GM23338 (cell line): ENCODE data around the gene PSMD13. TPM values are rescaled to one million over a fixed set of nuclear protein-coding genes. Genes with fewer than 3 reads are reported as not detected.

Experiments used
- ATAC-seq: fragments of 200-7000 bp; cut with Tn5 transposase; 3 replicates; pipeline ENCODE4 v1.9.1; 2020
- DNase-seq: peaks from one replicate; pipeline ENCODE4 v3.0.0-alpha.2; 2015; ENCODE audit warnings: low spot score
- H2AFZ ChIP-seq: fragments of 200-600 bp; sonication (generic); 2 replicates; pipeline ENCODE4 v1.8.0; 2016; ENCODE audit warnings: antibody characterized with exemption, mild to moderate bottlenecking, moderate library complexity
- H3F3A ChIP-seq: fragments of 200-600 bp; sonication (generic); replicated peaks from 2 replicates; pipeline ENCODE4 v1.8.0; 2017; ENCODE audit warnings: antibody characterized with exemption, mixed run types, low read depth
- H3K27ac ChIP-seq: fragments of 200-600 bp; sonication (generic); 2 replicates; pipeline ENCODE4 v1.6.1; 2016; ENCODE audit warnings: low read depth
- H3K27me3 ChIP-seq: fragments of 200-600 bp; sonication (generic); 2 replicates; pipeline ENCODE4 v1.8.0; 2016; ENCODE audit warnings: mild to moderate bottlenecking, mixed run types, moderate library complexity; ENCODE audit not compliant: insufficient read depth
- H3K36me3 ChIP-seq: fragments of 200-600 bp; sonication (generic); 2 replicates; pipeline ENCODE4 v1.8.0; 2016; ENCODE audit warnings: mild to moderate bottlenecking; ENCODE audit not compliant: insufficient read depth
- H3K4me1 ChIP-seq: fragments of 200-600 bp; sonication (generic); 2 replicates; pipeline ENCODE4 v1.8.0; 2016; ENCODE audit warnings: mild to moderate bottlenecking, moderate library complexity; ENCODE audit not compliant: insufficient read depth
- H3K4me2 ChIP-seq: fragments of 200-600 bp; sonication (generic); 2 replicates; pipeline ENCODE4 v1.7.1; 2017; ENCODE audit warnings: mixed run types
- H3K4me3 ChIP-seq: fragments of 200-600 bp; sonication (generic); 2 replicates; pipeline ENCODE4 v1.6.1; 2016; ENCODE audit warnings: mixed run types
- H3K79me2 ChIP-seq: fragments of 200-600 bp; sonication (generic); replicated peaks from 2 replicates; pipeline ENCODE4 v1.8.0; 2017; ENCODE audit warnings: mild to moderate bottlenecking; ENCODE audit not compliant: insufficient read depth
- H3K9me2 ChIP-seq: fragments of 200-600 bp; sonication (generic); 2 replicates; pipeline ENCODE4 v1.8.0; 2017; ENCODE audit not compliant: insufficient read depth
- H4K20me1 ChIP-seq: fragments of 200-600 bp; sonication (generic); replicated peaks from 2 replicates; pipeline ENCODE4 v1.8.0; 2017; ENCODE audit warnings: mild to moderate bottlenecking; ENCODE audit not compliant: insufficient read depth
- H3K27ac Mint-ChIP-seq: 2 replicates; pipeline ENCODE4 v1.8.0; 2020; ENCODE audit warnings: inconsistent platforms, mild to moderate bottlenecking, moderate library complexity, mixed read lengths
- H3K27me3 Mint-ChIP-seq: 3 replicates; pipeline ENCODE4 v1.8.0; 2022; ENCODE audit warnings: low read depth, mild to moderate bottlenecking, moderate library complexity, mixed read lengths, inconsistent platforms; ENCODE audit not compliant: insufficient read depth, poor library complexity
- H3K36me3 Mint-ChIP-seq: 3 replicates; pipeline ENCODE4 v1.8.0; 2021; ENCODE audit warnings: low read depth, mild to moderate bottlenecking, inconsistent platforms, moderate library complexity, mixed read lengths
- H3K4me1 Mint-ChIP-seq: 3 replicates; pipeline ENCODE4 v1.8.0; 2020; ENCODE audit warnings: mild to moderate bottlenecking, inconsistent platforms, mixed read lengths
- H3K4me3 Mint-ChIP-seq: 3 replicates; pipeline ENCODE4 v1.8.0; 2021; ENCODE audit warnings: moderate library complexity, mild to moderate bottlenecking, inconsistent platforms, mixed read lengths
- H3K9me3 Mint-ChIP-seq: 3 replicates; pipeline ENCODE4 v1.8.0; 2020; ENCODE audit warnings: moderate library complexity, mild to moderate bottlenecking, inconsistent platforms, mixed read lengths
- ETS1 ChIP-seq: IDR thresholded peaks from 2 replicates; pipeline ENCODE4 v1.6.1; 2016; ENCODE audit warnings: antibody characterized with exemption
- EZH2 ChIP-seq: fragments of 200-600 bp; sonication (generic); IDR thresholded peaks from one replicate; pipeline ENCODE4 v1.8.0; 2017; ENCODE audit warnings: antibody characterized with exemption, mild to moderate bottlenecking, low read depth; ENCODE audit not compliant: unreplicated experiment
- EZH2phosphoT487 ChIP-seq: fragments of 200-600 bp; sonication (generic); IDR thresholded peaks from one replicate; pipeline ENCODE4 v1.8.1; 2018; ENCODE audit warnings: antibody characterized with exemption; ENCODE audit not compliant: unreplicated experiment
- NANOG ChIP-seq: IDR thresholded peaks from 2 replicates; pipeline ENCODE4 v1.6.1; 2016; ENCODE audit warnings: antibody characterized with exemption, borderline replicate concordance
- POLR2AphosphoS5 ChIP-seq: IDR thresholded peaks from 2 replicates; pipeline ENCODE4 v1.6.1; 2016; ENCODE audit warnings: antibody characterized with exemption, low read depth
- REST ChIP-seq: IDR thresholded peaks from one replicate; pipeline ENCODE4 v1.6.1; 2018; ENCODE audit warnings: antibody characterized with exemption; ENCODE audit not compliant: unreplicated experiment
- STAT1 ChIP-seq: IDR thresholded peaks from one replicate; pipeline ENCODE4 v1.6.1; 2016; ENCODE audit warnings: antibody characterized with exemption; ENCODE audit not compliant: unreplicated experiment
- ZNF114 ChIP-seq: fragments of 250-450 bp; sonication (Bioruptor Pico); IDR thresholded peaks from 2 replicates; pipeline ENCODE4 v1.5.0; 2020; ENCODE audit warnings: mild to moderate bottlenecking, moderate library complexity
- ZNF331 ChIP-seq: fragments of 250-450 bp; sonication (Bioruptor Pico); IDR thresholded peaks from 2 replicates; pipeline ENCODE4 v1.5.0; 2020; ENCODE audit warnings: low read depth, mild to moderate bottlenecking, moderate library complexity
- ZNF462 ChIP-seq: fragments of 250-450 bp; sonication (Bioruptor Pico); IDR thresholded peaks from 2 replicates; pipeline ENCODE4 v1.5.0; 2020; ENCODE audit warnings: mild to moderate bottlenecking, moderate library complexity
- polyA plus RNA-seq: library from polyadenylated mRNA; unstranded; fragments of >200 nt; fragmentation: Nextera tagmentation; extraction: Ambion mirVana; gene quantifications from 2 replicates; pipeline ENCODE4 v1.2.1, GENCODE V29; 2016
- total RNA-seq: library from RNA; depleted of rRNA; stranded (reverse); fragments of >200 nt; shearing (Covaris generic); gene quantifications from 2 replicates; pipeline ENCODE4 v1.2.3, GENCODE V29; 2014
- TF ChIP-seq, protein P1 (sequence below), 2 experiments: fragments of 200-600 bp in 1 of 2; sonication (generic) in 1 of 2; conservative IDR thresholded peaks; 2 replicates each; pipeline versions ENCODE4 v1.5.1 to v1.6.1; 2016 to 2017; ENCODE audit warnings: antibody characterized with exemption in 2 of 2, low read depth in 2 of 2, mild to moderate bottlenecking in 2 of 2, moderate library complexity in 1 of 2

PSMD13 gene
- total and polyA plus RNA-seq, 2 experiments from 2014 or later: 111 to 114 TPM

DNA sequence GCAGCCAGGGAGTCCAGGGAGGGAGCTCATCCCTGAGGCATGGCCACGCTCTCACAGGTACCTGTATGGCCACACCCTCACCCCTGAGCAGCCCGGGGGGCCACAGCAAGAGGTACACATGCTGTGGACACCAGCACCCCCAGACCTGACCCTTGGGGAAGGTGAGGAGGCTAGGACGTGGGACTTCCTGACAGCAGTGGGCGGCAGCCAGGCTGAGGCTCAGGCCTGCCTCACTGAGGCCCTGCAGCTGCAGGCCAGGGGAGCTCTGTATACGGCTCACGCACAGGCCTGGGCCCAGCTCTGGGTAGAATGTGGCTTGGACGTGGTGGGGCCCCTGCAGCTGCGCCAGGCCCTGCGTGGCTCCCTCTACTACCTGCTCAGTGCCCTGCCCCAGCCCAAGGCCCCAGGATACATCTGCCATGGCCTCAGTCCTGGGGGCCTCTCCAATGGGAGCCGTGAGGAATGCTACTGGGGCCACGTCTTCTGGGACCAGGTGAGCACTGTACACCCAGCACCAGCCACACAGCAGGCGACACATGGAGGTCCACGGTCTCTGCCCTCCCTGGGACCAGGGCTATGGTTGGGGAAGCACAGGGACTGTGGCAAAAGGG is 54.0 kb downstream of the PSMD13 start:
- ATAC-seq (no peak), DNase-seq (no peak)
- H3K9me3 Mint-ChIP-seq: peaks cover 2% of the 10 kb centered on the region; the same call in 1 of the 3 replicates
- peaks cover 22% of the 10 kb centered on the region for H3K27me3 Mint-ChIP-seq
- no peak overlapping the region for H3K4me3 ChIP-seq
- H3F3A ChIP-seq: peaks cover 6% of the 10 kb centered on the region; the same call in 1 of the 2 replicates
- 0 out of 2 replicates have a peak overlapping the region, but pooled peaks have one; percentile 38 for H3K4me2 ChIP-seq
- peak overlapping the region; percentile 68 for H3K27ac Mint-ChIP-seq
- no peak overlapping the region for H2AFZ ChIP-seq
- H3K4me1 ChIP-seq: no peaks in the 10 kb centered on the region; the same call in 1 of the 2 replicates
- H3K4me1 Mint-ChIP-seq: peaks cover 24% of the 10 kb centered on the region
- peak overlapping the region; percentile 17; the same call in 1 of the 3 replicates for H3K4me3 Mint-ChIP-seq
- no peaks in the 10 kb centered on the region for H3K36me3 ChIP-seq
- H4K20me1 ChIP-seq: no peaks in the 10 kb centered on the region
- H3K79me2 ChIP-seq: no peaks in the 10 kb centered on the region
- no peaks in the 10 kb centered on the region for H3K9me2 ChIP-seq
- no peak overlapping the region for H3K27ac ChIP-seq
- H3K36me3 Mint-ChIP-seq: peaks cover 11% of the 10 kb centered on the region; the same call in 2 of the 3 replicates
- peaks cover 26% of the 10 kb centered on the region for H3K27me3 ChIP-seq
- no peak for TF ChIP-seq ZNF462 (CRISPR knock-in tag)
- TF ChIP-seq REST: no peak
- TF ChIP-seq, protein P1, sequence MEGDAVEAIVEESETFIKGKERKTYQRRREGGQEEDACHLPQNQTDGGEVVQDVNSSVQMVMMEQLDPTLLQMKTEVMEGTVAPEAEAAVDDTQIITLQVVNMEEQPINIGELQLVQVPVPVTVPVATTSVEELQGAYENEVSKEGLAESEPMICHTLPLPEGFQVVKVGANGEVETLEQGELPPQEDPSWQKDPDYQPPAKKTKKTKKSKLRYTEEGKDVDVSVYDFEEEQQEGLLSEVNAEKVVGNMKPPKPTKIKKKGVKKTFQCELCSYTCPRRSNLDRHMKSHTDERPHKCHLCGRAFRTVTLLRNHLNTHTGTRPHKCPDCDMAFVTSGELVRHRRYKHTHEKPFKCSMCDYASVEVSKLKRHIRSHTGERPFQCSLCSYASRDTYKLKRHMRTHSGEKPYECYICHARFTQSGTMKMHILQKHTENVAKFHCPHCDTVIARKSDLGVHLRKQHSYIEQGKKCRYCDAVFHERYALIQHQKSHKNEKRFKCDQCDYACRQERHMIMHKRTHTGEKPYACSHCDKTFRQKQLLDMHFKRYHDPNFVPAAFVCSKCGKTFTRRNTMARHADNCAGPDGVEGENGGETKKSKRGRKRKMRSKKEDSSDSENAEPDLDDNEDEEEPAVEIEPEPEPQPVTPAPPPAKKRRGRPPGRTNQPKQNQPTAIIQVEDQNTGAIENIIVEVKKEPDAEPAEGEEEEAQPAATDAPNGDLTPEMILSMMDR (conservative IDR thresholded peaks at IDR 0.05; ENCODE audit: low read depth in 2 of 2): no peak
- no peak for TF ChIP-seq STAT1
- TF ChIP-seq EZH2: no peak
- TF ChIP-seq ZNF114 (CRISPR knock-in tag): no peak
- TF ChIP-seq NANOG: no peak
- no peak for TF ChIP-seq ZNF331 (CRISPR knock-in tag)
- TF ChIP-seq POLR2AphosphoS5: no peak
- TF ChIP-seq ETS1: no peak
- no peak for TF ChIP-seq EZH2phosphoT487
